ENCODE results near the gene SYTL2. TPM values are rescaled to one million over a fixed set of nuclear protein-coding genes. Genes with fewer than 3 reads are reported as not detected.

The SYTL2 gene
- total RNA-seq, 6 experiments from 2014 or later: 23.2 to 39.5 (median 27.4) TPM

DNA sequence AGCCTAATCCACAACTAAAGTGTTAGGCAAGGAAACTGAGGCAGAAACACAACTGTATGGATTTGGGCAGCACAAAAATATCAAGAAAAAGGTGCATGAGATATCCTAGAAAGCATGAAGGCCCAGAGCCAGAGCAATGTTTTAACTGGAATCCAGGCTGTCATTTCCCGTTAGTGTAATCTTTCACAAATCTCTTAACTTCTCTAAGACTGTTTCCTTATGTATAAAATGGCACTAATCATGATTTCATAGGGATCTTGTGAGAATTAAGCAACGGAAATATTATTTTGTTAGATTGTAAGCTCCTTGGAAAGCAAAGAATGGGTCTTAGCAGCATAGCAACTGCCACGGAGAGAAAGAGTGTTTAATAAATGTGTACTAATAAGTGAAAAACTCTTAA is 14.7 kb upstream of the SYTL2 start:
- H3K9me3 Mint-ChIP-seq: no peaks in the 10 kb centered on the region
- H3K4me1 Mint-ChIP-seq (ENCODE audit: low read depth): peaks cover 72% of the 10 kb centered on the region
- DNase-seq: no peak

DNA sequence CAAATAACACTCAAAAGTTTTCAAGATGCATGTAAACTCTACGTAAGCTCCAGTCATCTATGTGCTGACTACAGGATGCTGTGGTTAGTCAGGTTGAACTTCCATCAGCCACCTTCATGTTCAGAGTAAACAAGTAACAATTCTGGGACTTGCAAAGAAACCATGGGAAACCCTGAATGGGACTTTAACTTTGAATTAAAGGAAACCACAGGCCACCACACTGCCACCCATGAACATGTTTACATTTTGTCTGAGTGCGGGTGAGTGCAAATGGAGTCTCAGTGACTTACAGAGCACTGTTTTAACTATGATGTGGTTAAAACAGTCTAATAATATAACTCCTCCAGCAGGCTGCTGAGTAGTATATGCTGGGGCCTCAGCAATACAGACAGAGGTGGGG is 12.9 kb upstream of the SYTL2 start:
- Mint-ChIP-seq H3K27me3 (ENCODE audit: insufficient read depth) (no peaks in the 10 kb centered on the region; the same call in 1 of the 2 replicates), H3K4me1 (ENCODE audit: low read depth) (peaks cover 65% of the 10 kb centered on the region), H3K4me3 (no peak overlapping the region), H3K27ac (no peak overlapping the region), H3K9me3 (no peaks in the 10 kb centered on the region), H3K36me3 (ENCODE audit: low read depth) (0 out of 2 replicates have a peak, but pooled peaks cover 5% of the 10 kb centered on the region)
- TF ChIP-seq, protein P1, sequence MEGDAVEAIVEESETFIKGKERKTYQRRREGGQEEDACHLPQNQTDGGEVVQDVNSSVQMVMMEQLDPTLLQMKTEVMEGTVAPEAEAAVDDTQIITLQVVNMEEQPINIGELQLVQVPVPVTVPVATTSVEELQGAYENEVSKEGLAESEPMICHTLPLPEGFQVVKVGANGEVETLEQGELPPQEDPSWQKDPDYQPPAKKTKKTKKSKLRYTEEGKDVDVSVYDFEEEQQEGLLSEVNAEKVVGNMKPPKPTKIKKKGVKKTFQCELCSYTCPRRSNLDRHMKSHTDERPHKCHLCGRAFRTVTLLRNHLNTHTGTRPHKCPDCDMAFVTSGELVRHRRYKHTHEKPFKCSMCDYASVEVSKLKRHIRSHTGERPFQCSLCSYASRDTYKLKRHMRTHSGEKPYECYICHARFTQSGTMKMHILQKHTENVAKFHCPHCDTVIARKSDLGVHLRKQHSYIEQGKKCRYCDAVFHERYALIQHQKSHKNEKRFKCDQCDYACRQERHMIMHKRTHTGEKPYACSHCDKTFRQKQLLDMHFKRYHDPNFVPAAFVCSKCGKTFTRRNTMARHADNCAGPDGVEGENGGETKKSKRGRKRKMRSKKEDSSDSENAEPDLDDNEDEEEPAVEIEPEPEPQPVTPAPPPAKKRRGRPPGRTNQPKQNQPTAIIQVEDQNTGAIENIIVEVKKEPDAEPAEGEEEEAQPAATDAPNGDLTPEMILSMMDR (IDR thresholded peaks at IDR 0.05): no peak
- no peak for DNase-seq

More for the DNA sequence above, 14.7 kb upstream of the SYTL2 start:
- TF ChIP-seq, protein P1 (IDR thresholded peaks at IDR 0.05): no peak
- Mint-ChIP-seq H3K27me3 (ENCODE audit: insufficient read depth) (peaks cover 3% of the 10 kb centered on the region), H3K4me3 (no peak overlapping the region), H3K36me3 (ENCODE audit: low read depth) (0 out of 2 replicates have a peak, but pooled peaks cover 11% of the 10 kb centered on the region), H3K27ac (no peak overlapping the region)

DNA sequence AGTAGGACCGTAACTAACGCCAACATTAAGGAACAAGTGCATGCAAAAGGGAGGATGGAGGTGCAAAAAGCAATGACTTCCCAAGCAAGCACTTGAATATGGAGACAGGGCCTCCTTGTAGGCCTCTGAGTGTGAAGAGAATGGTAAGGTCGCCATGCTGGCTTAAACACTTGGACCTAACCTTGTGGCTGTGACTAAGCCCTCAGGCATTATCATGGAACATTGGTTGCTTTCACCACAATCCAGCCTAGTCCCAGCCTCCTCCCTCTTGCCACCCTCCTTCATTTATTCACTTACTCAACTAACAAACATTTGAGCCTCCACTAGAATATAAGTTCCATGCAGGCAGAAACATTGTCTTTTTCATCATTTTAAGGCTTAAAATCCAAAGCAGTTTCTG is 11.9 kb upstream of the SYTL2 start:
- no peak overlapping the region for H3K27ac Mint-ChIP-seq
- TF ChIP-seq, protein P1 (IDR thresholded peaks at IDR 0.05): no peak

DNA sequence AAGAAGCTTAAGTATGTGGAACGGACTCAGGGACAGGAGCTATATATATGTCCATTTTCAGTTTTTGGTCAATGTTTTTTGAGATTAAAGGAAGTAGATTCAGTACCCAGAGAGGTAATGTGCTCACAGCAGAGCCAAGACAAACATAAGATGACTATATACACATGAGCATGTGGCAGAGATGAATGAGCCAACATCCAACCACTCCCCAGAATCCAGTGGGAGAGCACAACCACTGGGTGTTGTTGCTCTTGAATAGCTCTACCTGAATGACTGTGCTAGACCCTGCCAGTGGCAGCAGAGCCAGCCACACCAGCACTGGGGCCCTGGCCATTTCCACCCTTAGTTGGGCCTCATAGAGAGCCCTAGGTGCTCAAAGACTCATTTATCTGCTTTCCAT is 10.7 kb upstream of the SYTL2 start:
- DNase-seq: peak; percentile 19

More for the DNA sequence above, 11.9 kb upstream of the SYTL2 start:
- Mint-ChIP-seq H3K4me1 (ENCODE audit: low read depth) (peaks cover 57% of the 10 kb centered on the region), H3K4me3 (no peak overlapping the region), H3K36me3 (ENCODE audit: low read depth) (0 out of 2 replicates have a peak, but pooled peaks cover 4% of the 10 kb centered on the region), H3K27me3 (ENCODE audit: insufficient read depth) (no peaks in the 10 kb centered on the region; the same call in 1 of the 2 replicates), H3K9me3 (no peaks in the 10 kb centered on the region)
- DNase-seq: peak; percentile 29

DNA sequence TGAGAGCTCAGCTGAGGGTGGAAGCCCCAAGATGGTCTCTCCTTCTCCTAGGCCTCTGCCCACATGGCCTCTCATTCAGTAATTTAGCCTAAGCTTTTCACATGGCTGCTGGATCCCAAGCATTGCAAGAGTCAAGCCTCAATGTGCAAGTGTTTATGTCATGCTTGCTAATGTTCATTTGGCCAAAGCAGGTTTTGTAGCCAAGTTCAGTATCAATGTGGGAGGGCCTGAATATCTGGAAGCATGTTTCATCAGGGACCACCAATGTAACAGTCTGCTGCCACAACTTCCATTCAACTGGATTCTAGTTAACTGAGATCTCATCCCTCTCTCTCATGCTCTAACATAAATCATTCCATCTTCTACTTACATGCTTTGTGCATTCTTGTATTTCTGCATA is 8.5 kb upstream of the SYTL2 start:
- no peak for DNase-seq

More for the DNA sequence above, 10.7 kb upstream of the SYTL2 start:
- Mint-ChIP-seq H3K4me3 (no peak overlapping the region), H3K27ac (no peak overlapping the region), H3K36me3 (ENCODE audit: low read depth) (0 out of 2 replicates have a peak, but pooled peaks cover 4% of the 10 kb centered on the region), H3K27me3 (ENCODE audit: insufficient read depth) (no peaks in the 10 kb centered on the region; the same call in 1 of the 2 replicates), H3K9me3 (no peaks in the 10 kb centered on the region), H3K4me1 (ENCODE audit: low read depth) (peaks cover 46% of the 10 kb centered on the region)
- TF ChIP-seq, protein P1 (IDR thresholded peaks at IDR 0.05): no peak

More for the DNA sequence above, 8.5 kb upstream of the SYTL2 start:
- Mint-ChIP-seq H3K27me3 (ENCODE audit: insufficient read depth) (no peaks in the 10 kb centered on the region; the same call in 1 of the 2 replicates), H3K4me1 (ENCODE audit: low read depth) (peaks cover 54% of the 10 kb centered on the region), H3K4me3 (no peak overlapping the region), H3K9me3 (no peaks in the 10 kb centered on the region), H3K27ac (no peak overlapping the region), H3K36me3 (ENCODE audit: low read depth) (0 out of 2 replicates have a peak, but pooled peaks cover 4% of the 10 kb centered on the region)
- TF ChIP-seq, protein P1 (IDR thresholded peaks at IDR 0.05): no peak
